HCT116 (cell line): ENCODE results near the gene SLAIN1. TPM values are rescaled to one million over a fixed set of nuclear protein-coding genes. Genes with fewer than 3 reads are reported as not detected.

Experiments used
- ATAC-seq: fragments of 200-7000 bp; cut with Tn5 transposase; 2 replicates; pipeline ENCODE4 v1.9.1; 2020; ENCODE audit warnings: mild to moderate bottlenecking, moderate library complexity
- BruUV-seq: library from RNA; stranded (reverse); fragments of 400-500 nt; replicated peaks from 2 replicates; lab custom pipeline; 2021; lab: Mats Ljungman, UMichigan
- CTCF ChIA-PET: fragments of 300-600 bp; sonication (Branson Sonifier 250); formaldehyde crosslinking; loops from one replicate; lab custom pipeline; 2021; ENCODE audit warnings: antibody characterized with exemption; lab: Charles Lee
- POLR2A ChIA-PET: fragments of 300-600, 350-600 bp; sonication (Branson Sonifier 250); formaldehyde crosslinking; loops from one replicate; lab custom pipeline; 2021; ENCODE audit warnings: antibody characterized with exemption; lab: Charles Lee
- RAD21 ChIA-PET, 2 experiments: fragments of 300-600 bp; sonication (Branson Sonifier 250); formaldehyde crosslinking; loops; one replicate each; lab custom pipeline; 2023; ENCODE audit warnings: low total read pairs in 2 of 2; ENCODE audit not compliant: uncharacterized antibody in 2 of 2, unreplicated experiment in 2 of 2, low non-redundant PET in 1 of 2; lab: Charles Lee
- DNase-seq: peaks from one replicate; pipeline ENCODE4 v3.0.0-alpha.2; 2010; ENCODE audit warnings: low read depth, low spot score
- H2AFZ ChIP-seq: fragments of 200-600 bp; shearing (Covaris generic), sonication (generic); 2 replicates; pipeline ENCODE4 v1.6.1; 2017; ENCODE audit warnings: low read depth, mixed run types, mixed read lengths, antibody characterized with exemption, low read length; ENCODE audit not compliant: poor library complexity, severe bottlenecking
- H3K27ac ChIP-seq: 2 replicates; pipeline ENCODE4 v1.5.1; 2012; ENCODE audit warnings: low read depth, low read length
- H3K27me3 ChIP-seq: fragments of 200-600 bp; sonication (generic); 2 replicates; pipeline ENCODE4 v1.6.1; 2016; ENCODE audit warnings: mixed run types, low read length, mixed read lengths; ENCODE audit not compliant: insufficient read depth
- H3K36me3 ChIP-seq, 2 experiments: fragments of 200-500 bp in 1 of 2; fragments of 200-600 bp in 1 of 2; sonication (Bioruptor generic) in 1 of 2; sonication (generic) in 1 of 2; 2 replicates each; pipeline versions ENCODE4 v1.5.1 to v1.6.1; 2014 to 2016; ENCODE audit warnings: low read length in 2 of 2, inconsistent platforms in 1 of 2, mixed read lengths in 1 of 2, mixed run types in 1 of 2; ENCODE audit not compliant: insufficient read depth in 2 of 2, control insufficient read depth in 1 of 2
- H3K4me1 ChIP-seq, 2 experiments: fragments of 200-600 bp in 1 of 2; sonication (generic) in 1 of 2; 2 replicates each; pipeline versions ENCODE4 v1.5.1 to v1.6.1; 2012 to 2017; ENCODE audit warnings: low read length in 2 of 2, inconsistent platforms in 1 of 2, mild to moderate bottlenecking in 1 of 2, mixed read lengths in 1 of 2, mixed run types in 1 of 2, moderate library complexity in 1 of 2; ENCODE audit not compliant: insufficient read depth in 2 of 2, control insufficient read depth in 1 of 2
- H3K4me2 ChIP-seq: fragments of 200-600 bp; sonication (generic); 2 replicates; pipeline ENCODE4 v1.6.1; 2017; ENCODE audit warnings: mixed run types, low read length, mixed read lengths
- H3K4me3 ChIP-seq, 2 experiments: fragments of 200-600 bp in 1 of 2; sonication (generic) in 1 of 2; replicated peaks in 1 of 2; 2 replicates each; pipeline ENCODE4 v1.5.1; 2011 to 2016; ENCODE audit warnings: low read length in 2 of 2, control low read depth in 1 of 2, low read depth in 1 of 2, mild to moderate bottlenecking in 1 of 2, mixed read lengths in 1 of 2, mixed run types in 1 of 2
- H3K79me2 ChIP-seq: fragments of 200-600 bp; sonication (generic); 2 replicates; pipeline ENCODE4 v1.6.1; 2017; ENCODE audit warnings: mild to moderate bottlenecking, mixed run types, low read length, moderate library complexity, mixed read lengths; ENCODE audit not compliant: insufficient read depth
- H3K9ac ChIP-seq: fragments of 200-600 bp; sonication (generic); 2 replicates; pipeline ENCODE4 v1.6.1; 2016; ENCODE audit warnings: low read length, mixed read lengths
- H3K9me2 ChIP-seq: fragments of 200-600 bp; sonication (generic), shearing (Covaris generic); 2 replicates; pipeline ENCODE4 v1.6.1; 2017; ENCODE audit warnings: mixed run types, mild to moderate bottlenecking, moderate library complexity; ENCODE audit not compliant: insufficient read depth
- H3K9me3 ChIP-seq, 2 experiments: fragments of 200-500 bp in 1 of 2; fragments of 200-600 bp in 1 of 2; sonication (Bioruptor generic) in 1 of 2; sonication (generic) in 1 of 2; 2 replicates each; pipeline ENCODE4 v1.6.1; 2014 to 2017; ENCODE audit warnings: low read length in 2 of 2, mixed read lengths in 2 of 2, inconsistent platforms in 1 of 2, low read depth in 1 of 2, mild to moderate bottlenecking in 1 of 2, mixed run types in 1 of 2, moderate library complexity in 1 of 2; ENCODE audit not compliant: control insufficient read depth in 1 of 2, insufficient read depth in 1 of 2
- H4K20me1 ChIP-seq: fragments of 200-600 bp; sonication (generic), shearing (Covaris generic); 2 replicates; pipeline ENCODE4 v1.6.1; 2017; ENCODE audit warnings: mixed run types, mild to moderate bottlenecking, moderate library complexity; ENCODE audit not compliant: insufficient read depth
- CBX3 ChIP-seq: IDR thresholded peaks from 2 replicates; pipeline ENCODE4 v1.6.1; 2012; ENCODE audit warnings: low read depth
- EGR1 ChIP-seq: IDR thresholded peaks from 2 replicates; pipeline ENCODE4 v1.6.1; 2012; ENCODE audit warnings: low read depth
- EZH2phosphoT487 ChIP-seq: fragments of 200-600 bp; IDR thresholded peaks from 2 replicates; pipeline ENCODE4 v1.6.1; 2018; ENCODE audit warnings: antibody characterized with exemption, borderline replicate concordance
- JUND ChIP-seq: IDR thresholded peaks from 2 replicates; pipeline ENCODE4 v1.6.1; 2012
- POLR2A ChIP-seq: IDR thresholded peaks from 2 replicates; pipeline ENCODE4 v1.7.0; 2011; ENCODE audit warnings: borderline replicate concordance; ENCODE audit not compliant: insufficient read depth, insufficient read length; ENCODE audit errors: extremely low read depth
- RAD21 ChIP-seq: IDR thresholded peaks from 2 replicates; pipeline ENCODE4 v1.6.1; 2012; ENCODE audit warnings: low read depth, mild to moderate bottlenecking
- REST ChIP-seq: IDR thresholded peaks from 2 replicates; pipeline ENCODE4 v1.6.1; 2012; ENCODE audit warnings: low read depth
- SIN3A ChIP-seq: IDR thresholded peaks from 2 replicates; pipeline ENCODE4 v1.6.1; 2012; ENCODE audit warnings: low read depth
- SP1 ChIP-seq: IDR thresholded peaks from 2 replicates; pipeline ENCODE4 v1.6.1; 2012; ENCODE audit warnings: low read depth
- TCF7L2 ChIP-seq: IDR thresholded peaks from 2 replicates; pipeline ENCODE4 v1.7.0; 2011; ENCODE audit warnings: borderline replicate concordance, inconsistent platforms; ENCODE audit not compliant: insufficient read depth, insufficient read length; ENCODE audit errors: extremely low read depth
- YY1 ChIP-seq: IDR thresholded peaks from 2 replicates; pipeline ENCODE4 v1.6.1; 2011; ENCODE audit warnings: low read length, low read depth, moderate library complexity, mild to moderate bottlenecking; ENCODE audit not compliant: insufficient replicate concordance; ENCODE audit errors: extremely low read depth
- ZBTB33 ChIP-seq: IDR thresholded peaks from 2 replicates; pipeline ENCODE4 v1.6.1; 2011; ENCODE audit warnings: mild to moderate bottlenecking, low read length, moderate library complexity; ENCODE audit not compliant: insufficient replicate concordance; ENCODE audit errors: extremely low read depth
- ZFX ChIP-seq: fragments of 450-650 bp; IDR thresholded peaks from 2 replicates; pipeline ENCODE4 v1.6.1; 2017
- intact Hi-C: fragments of 100-400 bp; cut with micrococcal nuclease; formaldehyde crosslinking; loops from 2 replicates; pipeline ENCODE4 v1.10.0; 2022
- total RNA-seq: library from RNA; stranded (reverse); gene quantifications from one replicate; pipeline ENCODE4 v1.2.1, GENCODE V29; 2021; ENCODE audit not compliant: unreplicated experiment

SLAIN1 gene
- total RNA-seq, 1 experiment from 2014 or later: 0.34 TPM

GRCh38 chr13:77715233-77715891 is 17.9 kb downstream of the SLAIN1 start:
- Histone ChIP-seq H3K27ac (no peak overlapping the region), H3K4me1 (no peaks in the 10 kb centered on the region), H3K9me2 (no peaks in the 10 kb centered on the region), H3K9ac (no peak overlapping the region), H3K36me3 (no peaks in the 10 kb centered on the region), H4K20me1 (no peaks in the 10 kb centered on the region), H3K27me3 (0 out of 2 replicates have a peak, but pooled peaks cover 6% of the 10 kb centered on the region), H2AFZ (no peak overlapping the region), H3K79me2 (no peaks in the 10 kb centered on the region), H3K9me3 (no peaks in the 10 kb centered on the region), H3K4me3 (no peak overlapping the region), H3K4me2 (no peak overlapping the region)
- no TSS peak for BruUV-seq
- ChIA-PET CTCF (no interaction called here), POLR2A (no interaction called here), RAD21 (no interaction called here)
- ATAC-seq (no peak), DNase-seq (no peak)
- no peak for TF ChIP-seq JUND
- intact Hi-C loops: no loop called here

- no peak overlapping the region for H3K4me3 ChIP-seq
- DNase-seq: no peak
- intact Hi-C loops: no loop called here
- H2AFZ ChIP-seq: no peak overlapping the region
- no TSS peak for BruUV-seq
- ATAC-seq: no peak
- no peak overlapping the region for H3K9ac ChIP-seq
- ChIA-PET RAD21 (no interaction called here), CTCF (no interaction called here), POLR2A (no interaction called here)
- H4K20me1 ChIP-seq: no peaks in the 10 kb centered on the region
- no peaks in the 10 kb centered on the region for H3K36me3 ChIP-seq
- H3K4me1 ChIP-seq: no peaks in the 10 kb centered on the region
- H3K9me2 ChIP-seq: no peaks in the 10 kb centered on the region
- no peak for TF ChIP-seq ZBTB33
- no peak for TF ChIP-seq REST
- no peak for TF ChIP-seq EZH2phosphoT487
- TF ChIP-seq EGR1: no peak
- no peak for TF ChIP-seq CBX3
- no peak for TF ChIP-seq TCF7L2
- TF ChIP-seq RAD21: no peak
- no peak for TF ChIP-seq YY1
- TF ChIP-seq POLR2A: no peak
- TF ChIP-seq SIN3A: no peak
- no peak for TF ChIP-seq SP1
- TF ChIP-seq ZFX: no peak
- H3K4me2 ChIP-seq: no peak overlapping the region
- no peaks in the 10 kb centered on the region for H3K79me2 ChIP-seq
- no peaks in the 10 kb centered on the region for H3K9me3 ChIP-seq
- 0 out of 2 replicates have a peak, but pooled peaks cover 6% of the 10 kb centered on the region for H3K27me3 ChIP-seq
- H3K27ac ChIP-seq: no peak overlapping the region
Measured at GRCh38 chr13:77716692-77717091, 19.2 kb downstream of the SLAIN1 start.
